Fibroblast of lung (primary cell): Measurements from ENCODE around the gene BAZ2B. TPM values are rescaled to one million over a fixed set of nuclear protein-coding genes. Genes with fewer than 3 reads are reported as not detected.

Experiments
- DNase-seq, 2 donors: peaks; one replicate each; pipeline versions ENCODE4 v3.0.0 to v3.0.0-alpha.2; 2010; ENCODE audit warnings: low read depth in 2 of 2
- H2AFZ ChIP-seq: 2 replicates; pipeline ENCODE4 v1.5.1; 2012; ENCODE audit warnings: low read length, control low read depth, inconsistent platforms
- H3K27ac ChIP-seq: 2 replicates; pipeline ENCODE4 v1.5.1; 2011; ENCODE audit warnings: low read length, control low read depth; ENCODE audit not compliant: insufficient read depth
- H3K27me3 ChIP-seq: 2 replicates; pipeline ENCODE4 v1.5.1; 2011; ENCODE audit warnings: mild to moderate bottlenecking, low read length; ENCODE audit not compliant: control insufficient read depth, insufficient read depth
- H3K36me3 ChIP-seq: 2 replicates; pipeline ENCODE4 v1.5.1; 2011; ENCODE audit warnings: low read length; ENCODE audit not compliant: control insufficient read depth, insufficient read depth
- H3K4me1 ChIP-seq: 2 replicates; pipeline ENCODE4 v1.5.1; 2011; ENCODE audit warnings: low read length; ENCODE audit not compliant: control insufficient read depth, insufficient read depth; ENCODE audit errors: extremely low read depth
- H3K4me2 ChIP-seq: 2 replicates; pipeline ENCODE4 v1.5.1; 2011; ENCODE audit warnings: low read length, control low read depth; ENCODE audit not compliant: insufficient read depth; ENCODE audit errors: extremely low read depth
- H3K4me3 ChIP-seq, 4 experiments: fragments of 200-600 bp in 1 of 4; sonication (generic) in 1 of 4; replicated peaks in 1 of 4; 2 replicates each; pipeline ENCODE4 v1.5.1; 2011 to 2016; ENCODE audit warnings: low read length in 4 of 4, low read depth in 3 of 4, mild to moderate bottlenecking in 3 of 4, control low read depth in 2 of 4, inconsistent platforms in 1 of 4, mixed read lengths in 1 of 4; ENCODE audit not compliant: insufficient read depth in 1 of 4; ENCODE audit errors: control extremely low read depth in 1 of 4
- H3K79me2 ChIP-seq: 2 replicates; pipeline ENCODE4 v1.5.1; 2012; ENCODE audit warnings: mild to moderate bottlenecking, low read length, inconsistent platforms; ENCODE audit not compliant: control insufficient read depth, insufficient read depth
- H3K9ac ChIP-seq: 2 replicates; pipeline ENCODE4 v1.5.1; 2011; ENCODE audit warnings: mild to moderate bottlenecking, low read length, control low read depth; ENCODE audit not compliant: insufficient read depth
- H3K9me3 ChIP-seq: 2 replicates; pipeline ENCODE4 v1.5.1; 2012; ENCODE audit warnings: low read depth, low read length; ENCODE audit not compliant: control insufficient read depth, insufficient read depth
- H4K20me1 ChIP-seq: 2 replicates; pipeline ENCODE4 v1.5.1; 2011; ENCODE audit warnings: low read length; ENCODE audit not compliant: control insufficient read depth, insufficient read depth; ENCODE audit errors: extremely low read depth
- CTCF ChIP-seq, 2 donors: IDR thresholded peaks in 1 of 2; conservative IDR thresholded peaks in 1 of 2; 1 replicate in 1 of 2; 2 replicates in 1 of 2; pipeline ENCODE4 v1.5.1; 2011 to 2012; ENCODE audit warnings: low read length in 2 of 2, control low read depth in 1 of 2, inconsistent platforms in 1 of 2, low read depth in 1 of 2, mild to moderate bottlenecking in 1 of 2
- EZH2 ChIP-seq: IDR thresholded peaks from 2 replicates; pipeline ENCODE4 v1.5.1; 2012; ENCODE audit warnings: low read length, control low read depth, mild to moderate bottlenecking; ENCODE audit errors: missing control alignments
- polyA plus RNA-seq, 2 donors: library from polyadenylated mRNA; depleted of rRNA in 1 of 2; stranded (reverse) in 1 of 2; unstranded in 1 of 2; fragments of >200 nt; gene quantifications; 2 replicates each; pipeline ENCODE4 v1.2.1, GENCODE V29; 2011 to 2012; ENCODE audit warnings: missing spikeins in 1 of 2
- total RNA-seq: library from RNA; depleted of rRNA; stranded (reverse); fragments of >200 nt; gene quantifications from 2 replicates; pipeline ENCODE4 v1.2.1, GENCODE V29; 2014

BAZ2B gene
- total and polyA plus RNA-seq, 2 donors (not counting 1 experiment from before 2014, with no cell fraction given): 28.0 to 61.8 TPM

- Histone ChIP-seq H3K9ac (no peak overlapping the region), H3K79me2 (peaks cover 22% of the 10 kb centered on the region), H3K9me3 (no peaks in the 10 kb centered on the region), H3K27me3 (no peaks in the 10 kb centered on the region), H3K36me3 (no peaks in the 10 kb centered on the region), H3K4me3 (peak overlapping the region; percentile 61 to 97 (median 71)), H4K20me1 (no peaks in the 10 kb centered on the region), H3K4me1 (no peaks in the 10 kb centered on the region), H3K4me2 (peak overlapping the region; percentile 92), H2AFZ (no peak overlapping the region), H3K27ac (peak overlapping the region; percentile 87)
- DNase-seq: peak; percentile 48 to 65
- TF ChIP-seq EZH2: no peak
- TF ChIP-seq CTCF (conservative IDR thresholded peaks at IDR 0.05 in 1 of 2, IDR thresholded peaks at IDR 0.05 in 1 of 2; ENCODE audit: low read depth in 1 of 2, low read length in 2 of 2): no peak
Measured at GRCh38 chr2:159613651-159614285, 2.6 kb downstream of the BAZ2B start.

GRCh38 chr2:159613091-159613490 lies 3.3 kb downstream of the BAZ2B start:
- peak overlapping the region in 3 of 4 experiments; percentile 65 to 97 (median 77) for H3K4me3 ChIP-seq
- DNase-seq: no peak
- H3K9ac ChIP-seq: no peak overlapping the region
- no peaks in the 10 kb centered on the region for H3K4me1 ChIP-seq
- peaks cover 22% of the 10 kb centered on the region for H3K79me2 ChIP-seq
- H4K20me1 ChIP-seq: no peaks in the 10 kb centered on the region
- H3K4me2 ChIP-seq: peak overlapping the region; percentile 92
- no peaks in the 10 kb centered on the region for H3K27me3 ChIP-seq
- no peak overlapping the region for H3K27ac ChIP-seq
- no peaks in the 10 kb centered on the region for H3K36me3 ChIP-seq
- no peak for TF ChIP-seq CTCF (conservative IDR thresholded peaks at IDR 0.05 in 1 of 2, IDR thresholded peaks at IDR 0.05 in 1 of 2; ENCODE audit: low read depth in 1 of 2, low read length in 2 of 2)
- no peak for TF ChIP-seq EZH2
- H2AFZ ChIP-seq: no peak overlapping the region
- no peaks in the 10 kb centered on the region for H3K9me3 ChIP-seq

GRCh38 chr2:159612255-159612901 lies 4.0 kb downstream of the BAZ2B start:
- no peaks in the 10 kb centered on the region for H3K9me3 ChIP-seq
- no peak overlapping the region for H3K27ac ChIP-seq
- H3K4me3 ChIP-seq: peak overlapping the region in 2 of 4 experiments; percentile 20 to 22
- TF ChIP-seq CTCF (conservative IDR thresholded peaks at IDR 0.05 in 1 of 2, IDR thresholded peaks at IDR 0.05 in 1 of 2; ENCODE audit: low read depth in 1 of 2, low read length in 2 of 2): no peak
- no peaks in the 10 kb centered on the region for H3K4me1 ChIP-seq
- H3K36me3 ChIP-seq: no peaks in the 10 kb centered on the region
- peaks cover 22% of the 10 kb centered on the region for H3K79me2 ChIP-seq
- H3K27me3 ChIP-seq: no peaks in the 10 kb centered on the region
- DNase-seq: peak; percentile 44 to 71
- peak overlapping the region; percentile 63 for H3K4me2 ChIP-seq
- no peaks in the 10 kb centered on the region for H4K20me1 ChIP-seq
- no peak overlapping the region for H2AFZ ChIP-seq
- H3K9ac ChIP-seq: no peak overlapping the region
